AG04450 (cell line): ENCODE data around the gene LRRC37A2. TPM values are rescaled to one million over a fixed set of nuclear protein-coding genes. Genes with fewer than 3 reads are reported as not detected.
"Not testable (repeated sequence)": the region's sequence is repeated elsewhere in the genome, so short reads cannot be mapped to it uniquely, and the experiment has no call there.

ENCODE experiments used
- CTCF ChIA-PET: fragments of 300-600, 350-600 bp; formaldehyde crosslinking; extraction: SDS; loops from one replicate; lab custom pipeline; 2022; ENCODE audit warnings: antibody characterized with exemption, inconsistent platforms; lab: Charles Lee
- POLR2A ChIA-PET: fragments of 350-600 bp; formaldehyde crosslinking; extraction: SDS; loops from one replicate; lab custom pipeline; 2021; ENCODE audit warnings: antibody characterized with exemption, inconsistent platforms; lab: Yijun Ruan, JAX
- DNase-seq: peaks from one replicate; pipeline ENCODE4 v3.0.0-alpha.2; 2011; ENCODE audit warnings: low read depth, low spot score
- H3K27ac ChIP-seq: one replicate; pipeline ENCODE4 v1.5.1; 2012; ENCODE audit warnings: low read depth, low read length, control low read depth
- H3K27me3 ChIP-seq: one replicate; pipeline ENCODE4 v1.6.0; 2012; ENCODE audit warnings: low read length; ENCODE audit not compliant: control insufficient read depth, insufficient read depth
- H3K4me3 ChIP-seq: 2 replicates; pipeline ENCODE4 v1.5.1; 2011; ENCODE audit warnings: mild to moderate bottlenecking, low read depth, low read length, control low read depth
- H3K9me3 ChIP-seq: 2 replicates; pipeline ENCODE4 v1.5.1; 2012; ENCODE audit warnings: low read length; ENCODE audit not compliant: control insufficient read depth, insufficient read depth
- polyA plus RNA-seq: library from polyadenylated mRNA; depleted of rRNA; stranded (reverse); fragments of >200 nt; gene quantifications from 2 replicates; pipeline ENCODE4 v1.2.3, GENCODE V29; 2011; rRNA removed
- small RNA-seq: library from RNA; depleted of rRNA; stranded (forward); fragments of <200 nt; gene quantifications from one replicate; pipeline ENCODE3, GENCODE V24; 2012; ENCODE audit warnings: low read depth; ENCODE audit not compliant: insufficient read length

Gene LRRC37A2
- polyA plus RNA-seq, 1 experiment: 3.8 TPM

DNA sequence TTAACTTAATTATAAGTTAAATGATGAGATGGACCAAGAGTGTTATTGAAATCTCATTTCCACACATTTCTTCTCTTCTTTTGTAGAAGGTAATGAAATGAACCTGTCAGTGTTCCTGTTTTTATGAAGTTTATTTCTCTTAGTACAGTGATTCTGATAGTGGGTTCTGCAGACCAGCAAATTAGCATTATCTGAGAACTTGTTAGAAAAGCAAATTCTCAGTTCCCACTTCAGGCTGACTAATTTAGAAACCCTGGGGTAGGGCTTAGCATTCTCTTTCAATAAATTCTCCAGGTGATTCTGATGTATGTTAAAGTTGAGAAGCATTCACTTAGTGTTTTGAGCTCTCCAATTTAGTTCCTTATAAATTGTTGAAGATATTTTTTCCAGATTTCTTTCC is 90.9 kb downstream of the LRRC37A2 start:
- CTCF ChIA-PET, H3K4me3 ChIP-seq: not testable (repeated sequence)

More for the DNA sequence above, 90.9 kb downstream of the LRRC37A2 start:
- H3K27ac ChIP-seq, POLR2A ChIA-PET, H3K9me3 ChIP-seq, DNase-seq, H3K27me3 ChIP-seq: not testable (repeated sequence)

Small RNA genes lying within 50 kb of the gene (small RNA-seq; reads per million reads assigned to genes)
- not detected for gene RN7SL199P

Other genes starting within 250 kb of the LRRC37A2 start
- 0.97 and 1.2 TPM in 2 replicates for gene LRRC37A, start 217.3 kb upstream of the LRRC37A2 start, polyA plus RNA-seq
- gene ARL17B, start 150.7 kb upstream of the LRRC37A2 start, polyA plus RNA-seq: 8.6 TPM in 2 replicates
- 5.4 and 5.8 TPM in 2 replicates for gene ARL17A, start 67.2 kb downstream of the LRRC37A2 start, polyA plus RNA-seq
- 71.5 and 86.2 TPM in 2 replicates for gene NSF, start 78.2 kb downstream of the LRRC37A2 start, polyA plus RNA-seq